Liver (tissue), 9 donors: ENCODE data around the gene TMA16. TPM values are rescaled to one million over a fixed set of nuclear protein-coding genes. Genes with fewer than 3 reads are reported as not detected.

Source experiments
- DNase-seq: peaks from one replicate; pipeline ENCODE4 v3.0.0-alpha.2; 2017; ENCODE audit warnings: low spot score
- H3K27ac ChIP-seq, 2 donors: one replicate each; pipeline ENCODE4 v1.7.0; 2013; ENCODE audit warnings: inconsistent platforms in 2 of 2, low read length in 2 of 2, control low read depth in 1 of 2, low read depth in 1 of 2, mild to moderate bottlenecking in 1 of 2
- H3K27me3 ChIP-seq, 4 donors: one replicate each; pipeline versions ENCODE4 v1.6.1 to v1.7.0; 2013; ENCODE audit warnings: low read length in 3 of 4, inconsistent platforms in 1 of 4, mild to moderate bottlenecking in 1 of 4, moderate library complexity in 1 of 4; ENCODE audit not compliant: control insufficient read depth in 4 of 4, insufficient read depth in 4 of 4
- H3K36me3 ChIP-seq, 4 donors: one replicate each; pipeline versions ENCODE4 v1.6.1 to v1.7.0; 2013; ENCODE audit warnings: low read length in 3 of 4, mild to moderate bottlenecking in 3 of 4, low read depth in 1 of 4, moderate library complexity in 1 of 4; ENCODE audit not compliant: control insufficient read depth in 4 of 4, insufficient read depth in 3 of 4
- H3K4me1 ChIP-seq, 4 donors: one replicate each; pipeline versions ENCODE4 v1.6.1 to v1.7.0; 2013; ENCODE audit warnings: low read length in 3 of 4, mild to moderate bottlenecking in 3 of 4, moderate library complexity in 1 of 4; ENCODE audit not compliant: control insufficient read depth in 4 of 4, insufficient read depth in 4 of 4
- H3K4me3 ChIP-seq, 3 donors: one replicate each; pipeline versions ENCODE4 v1.6.1 to v1.7.0; 2013; ENCODE audit warnings: low read length in 3 of 3, control low read depth in 1 of 3, low read depth in 1 of 3, mild to moderate bottlenecking in 1 of 3
- H3K9ac ChIP-seq, 2 donors: one replicate each; pipeline ENCODE4 v1.7.0; 2013; ENCODE audit warnings: low read length in 2 of 2, mild to moderate bottlenecking in 2 of 2, moderate library complexity in 2 of 2, control low read depth in 1 of 2, low read depth in 1 of 2
- H3K9me3 ChIP-seq, 4 donors: one replicate each; pipeline versions ENCODE4 v1.6.1 to v1.7.0; 2013; ENCODE audit warnings: low read length in 3 of 4; ENCODE audit not compliant: control insufficient read depth in 4 of 4
- EGR1 ChIP-seq, 2 donors: IDR thresholded peaks; 2 replicates each; pipeline ENCODE4 v1.6.1; 2016 to 2018; ENCODE audit warnings: antibody characterized with exemption in 2 of 2, low read depth in 2 of 2
- FOXA1 ChIP-seq: IDR thresholded peaks from 2 replicates; pipeline ENCODE4 v1.6.1; 2016; ENCODE audit warnings: antibody characterized with exemption
- FOXA2 ChIP-seq: IDR thresholded peaks from 2 replicates; pipeline ENCODE4 v1.6.1; 2016; ENCODE audit warnings: antibody characterized with exemption
- GABPA ChIP-seq, 2 donors: IDR thresholded peaks in 1 of 2; conservative IDR thresholded peaks in 1 of 2; 2 replicates each; pipeline ENCODE4 v1.6.1; 2016; ENCODE audit warnings: antibody characterized with exemption in 2 of 2, mild to moderate bottlenecking in 1 of 2, moderate library complexity in 1 of 2
- HNF4A ChIP-seq, 2 donors: conservative IDR thresholded peaks; 2 replicates each; pipeline ENCODE4 v1.6.1; 2016; ENCODE audit warnings: antibody characterized with exemption in 2 of 2, mild to moderate bottlenecking in 2 of 2
- HNF4G ChIP-seq: IDR thresholded peaks from 2 replicates; pipeline ENCODE4 v1.6.1; 2016; ENCODE audit warnings: antibody characterized with exemption
- JUND ChIP-seq, 2 donors: IDR thresholded peaks; 2 replicates each; pipeline ENCODE4 v1.6.1; 2016; ENCODE audit warnings: antibody characterized with exemption in 2 of 2
- NR2F2 ChIP-seq: IDR thresholded peaks from 2 replicates; pipeline ENCODE4 v1.6.1; 2016; ENCODE audit warnings: antibody characterized with exemption
- RAD21 ChIP-seq, 2 donors: IDR thresholded peaks; 2 replicates each; pipeline ENCODE4 v1.6.1; 2016; ENCODE audit warnings: antibody characterized with exemption in 2 of 2, mild to moderate bottlenecking in 2 of 2
- RXRA ChIP-seq, 2 donors: IDR thresholded peaks; 2 replicates each; pipeline ENCODE4 v1.6.1; 2017 to 2018; ENCODE audit warnings: antibody characterized with exemption in 2 of 2, mild to moderate bottlenecking in 1 of 2
- SP1 ChIP-seq: IDR thresholded peaks from 2 replicates; pipeline ENCODE4 v1.6.1; 2018; ENCODE audit warnings: antibody characterized with exemption, mild to moderate bottlenecking
- TAF1 ChIP-seq: conservative IDR thresholded peaks from 2 replicates; pipeline ENCODE4 v1.6.1; 2016; ENCODE audit warnings: antibody characterized with exemption, mild to moderate bottlenecking
- YY1 ChIP-seq: IDR thresholded peaks from 2 replicates; pipeline ENCODE4 v1.6.1; 2016; ENCODE audit warnings: antibody characterized with exemption, mild to moderate bottlenecking
- WGBS: extraction: QIAGEN DNeasy Blood & Tissue Kit; methylation state at CpG from one replicate; pipeline ENCODE4 v1.1.7; 2013; 5-methylcytosine and 5-hydroxymethylcytosine counted together
- polyA plus RNA-seq, 2 donors: library from polyadenylated mRNA; stranded (reverse) in 1 of 2; unstranded in 1 of 2; fragments of 200-250 nt in 1 of 2; fragments of >200 nt in 1 of 2; fragmentation: Nextera tagmentation in 1 of 2; extraction: Ambion mirVana in 1 of 2; gene quantifications; one replicate each; pipeline versions ENCODE4 v1.2.1 to v1.2.3, GENCODE V29; 2013 to 2015
- total RNA-seq, 2 donors: library from RNA; depleted of rRNA; stranded (reverse); fragments of >200 nt; gene quantifications; one replicate each; pipeline ENCODE4 v1.2.3, GENCODE V29; 2014
- TF ChIP-seq, protein P1 (sequence below): IDR thresholded peaks from 2 replicates; pipeline ENCODE4 v1.6.1; 2016; ENCODE audit warnings: antibody characterized with exemption
- TF ChIP-seq, protein P2 (sequence below): IDR thresholded peaks from 2 replicates; pipeline ENCODE4 v1.6.1; 2016; ENCODE audit warnings: antibody characterized with exemption
- TF ChIP-seq, protein P3 (sequence below): fragments of 150-350 bp; IDR thresholded peaks from 2 replicates; pipeline ENCODE4 v1.5.1; 2017; ENCODE audit warnings: improper control_type of control experiment, low read depth, low read length; ENCODE audit not compliant: missing input control
- TF ChIP-seq, protein P4 (sequence below): IDR thresholded peaks from 2 replicates; pipeline ENCODE4 v1.6.1; 2016; ENCODE audit warnings: antibody characterized with exemption, mild to moderate bottlenecking
- TF ChIP-seq, protein P5 (sequence below): IDR thresholded peaks from 2 replicates; pipeline ENCODE4 v1.6.1; 2016; ENCODE audit warnings: antibody characterized with exemption
- donor health status: healthy.
- donor health status: healthy.
- donor health status: healthy.
- donor health status: healthy.
- donor health status: healthy.

The TMA16 gene
- total and polyA plus RNA-seq, 4 donors, result 7.5 to 11.1 (median 9.6) TPM

DNA sequence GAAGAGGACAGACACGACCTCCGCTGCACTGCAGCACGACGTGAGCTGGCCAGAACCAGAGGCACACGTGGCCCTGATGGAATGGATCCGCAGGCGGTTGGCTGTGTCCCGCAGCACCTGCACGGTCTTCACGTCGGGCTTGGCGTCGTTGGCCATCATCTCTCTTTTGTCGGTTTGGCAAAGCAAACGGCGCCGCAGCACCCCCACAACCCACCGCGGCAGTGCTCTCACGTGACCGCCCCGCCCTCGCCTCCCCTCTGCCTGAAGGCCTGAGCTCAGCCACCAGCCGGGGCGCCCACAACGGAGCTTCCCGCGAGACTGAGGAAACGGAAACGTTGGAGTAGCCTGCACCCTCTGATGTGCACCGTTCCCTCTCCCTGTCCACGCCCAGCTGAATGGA is 20.9 kb upstream of the TMA16 start, which contains the start of gene TKTL2:
TSS of gene TKTL2 (minus strand) at position 179 of the 400 bp plus-strand sequence. CDS start at position 159, 20 bp downstream.
- Histone ChIP-seq H3K4me1 (no peaks in the 10 kb centered on the region), H3K9me3 (peaks cover 0 to 2% (median under 1%) of the 10 kb centered on the region in 4 donors), H3K27me3 (peaks cover 0 to 3% (median 0%) of the 10 kb centered on the region in 4 donors), H3K36me3 (no peaks in the 10 kb centered on the region), H3K4me3 (no peak within 1 kb of the TSS), H3K9ac (no peak within 1 kb of the TSS), H3K27ac (no peak within 1 kb of the TSS)
- TF ChIP-seq, protein P1, sequence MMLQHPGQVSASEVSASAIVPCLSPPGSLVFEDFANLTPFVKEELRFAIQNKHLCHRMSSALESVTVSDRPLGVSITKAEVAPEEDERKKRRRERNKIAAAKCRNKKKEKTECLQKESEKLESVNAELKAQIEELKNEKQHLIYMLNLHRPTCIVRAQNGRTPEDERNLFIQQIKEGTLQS, result no peak
- TF ChIP-seq FOXA1, result no peak
- TF ChIP-seq NR2F2, result no peak
- no peak for TF ChIP-seq HNF4A (conservative IDR thresholded peaks at IDR 0.05)
- no peak for TF ChIP-seq GABPA (IDR thresholded peaks at IDR 0.05 in 1 of 2, conservative IDR thresholded peaks at IDR 0.05 in 1 of 2)
- TF ChIP-seq, protein P2, sequence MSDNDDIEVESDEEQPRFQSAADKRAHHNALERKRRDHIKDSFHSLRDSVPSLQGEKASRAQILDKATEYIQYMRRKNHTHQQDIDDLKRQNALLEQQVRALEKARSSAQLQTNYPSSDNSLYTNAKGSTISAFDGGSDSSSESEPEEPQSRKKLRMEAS, result no peak
- no peak for TF ChIP-seq RXRA (IDR thresholded peaks at IDR 0.05)
- no peak for TF ChIP-seq SP1
- no peak for TF ChIP-seq HNF4G
- no peak for TF ChIP-seq YY1
- TF ChIP-seq, protein P3, sequence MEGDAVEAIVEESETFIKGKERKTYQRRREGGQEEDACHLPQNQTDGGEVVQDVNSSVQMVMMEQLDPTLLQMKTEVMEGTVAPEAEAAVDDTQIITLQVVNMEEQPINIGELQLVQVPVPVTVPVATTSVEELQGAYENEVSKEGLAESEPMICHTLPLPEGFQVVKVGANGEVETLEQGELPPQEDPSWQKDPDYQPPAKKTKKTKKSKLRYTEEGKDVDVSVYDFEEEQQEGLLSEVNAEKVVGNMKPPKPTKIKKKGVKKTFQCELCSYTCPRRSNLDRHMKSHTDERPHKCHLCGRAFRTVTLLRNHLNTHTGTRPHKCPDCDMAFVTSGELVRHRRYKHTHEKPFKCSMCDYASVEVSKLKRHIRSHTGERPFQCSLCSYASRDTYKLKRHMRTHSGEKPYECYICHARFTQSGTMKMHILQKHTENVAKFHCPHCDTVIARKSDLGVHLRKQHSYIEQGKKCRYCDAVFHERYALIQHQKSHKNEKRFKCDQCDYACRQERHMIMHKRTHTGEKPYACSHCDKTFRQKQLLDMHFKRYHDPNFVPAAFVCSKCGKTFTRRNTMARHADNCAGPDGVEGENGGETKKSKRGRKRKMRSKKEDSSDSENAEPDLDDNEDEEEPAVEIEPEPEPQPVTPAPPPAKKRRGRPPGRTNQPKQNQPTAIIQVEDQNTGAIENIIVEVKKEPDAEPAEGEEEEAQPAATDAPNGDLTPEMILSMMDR, result no peak
- TF ChIP-seq RAD21 (IDR thresholded peaks at IDR 0.05), result no peak
- TF ChIP-seq JUND (IDR thresholded peaks at IDR 0.05), result no peak
- TF ChIP-seq, protein P4, sequence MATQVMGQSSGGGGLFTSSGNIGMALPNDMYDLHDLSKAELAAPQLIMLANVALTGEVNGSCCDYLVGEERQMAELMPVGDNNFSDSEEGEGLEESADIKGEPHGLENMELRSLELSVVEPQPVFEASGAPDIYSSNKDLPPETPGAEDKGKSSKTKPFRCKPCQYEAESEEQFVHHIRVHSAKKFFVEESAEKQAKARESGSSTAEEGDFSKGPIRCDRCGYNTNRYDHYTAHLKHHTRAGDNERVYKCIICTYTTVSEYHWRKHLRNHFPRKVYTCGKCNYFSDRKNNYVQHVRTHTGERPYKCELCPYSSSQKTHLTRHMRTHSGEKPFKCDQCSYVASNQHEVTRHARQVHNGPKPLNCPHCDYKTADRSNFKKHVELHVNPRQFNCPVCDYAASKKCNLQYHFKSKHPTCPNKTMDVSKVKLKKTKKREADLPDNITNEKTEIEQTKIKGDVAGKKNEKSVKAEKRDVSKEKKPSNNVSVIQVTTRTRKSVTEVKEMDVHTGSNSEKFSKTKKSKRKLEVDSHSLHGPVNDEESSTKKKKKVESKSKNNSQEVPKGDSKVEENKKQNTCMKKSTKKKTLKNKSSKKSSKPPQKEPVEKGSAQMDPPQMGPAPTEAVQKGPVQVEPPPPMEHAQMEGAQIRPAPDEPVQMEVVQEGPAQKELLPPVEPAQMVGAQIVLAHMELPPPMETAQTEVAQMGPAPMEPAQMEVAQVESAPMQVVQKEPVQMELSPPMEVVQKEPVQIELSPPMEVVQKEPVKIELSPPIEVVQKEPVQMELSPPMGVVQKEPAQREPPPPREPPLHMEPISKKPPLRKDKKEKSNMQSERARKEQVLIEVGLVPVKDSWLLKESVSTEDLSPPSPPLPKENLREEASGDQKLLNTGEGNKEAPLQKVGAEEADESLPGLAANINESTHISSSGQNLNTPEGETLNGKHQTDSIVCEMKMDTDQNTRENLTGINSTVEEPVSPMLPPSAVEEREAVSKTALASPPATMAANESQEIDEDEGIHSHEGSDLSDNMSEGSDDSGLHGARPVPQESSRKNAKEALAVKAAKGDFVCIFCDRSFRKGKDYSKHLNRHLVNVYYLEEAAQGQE, result no peak
- TF ChIP-seq FOXA2, result no peak
- no peak for TF ChIP-seq TAF1
- TF ChIP-seq, protein P5, sequence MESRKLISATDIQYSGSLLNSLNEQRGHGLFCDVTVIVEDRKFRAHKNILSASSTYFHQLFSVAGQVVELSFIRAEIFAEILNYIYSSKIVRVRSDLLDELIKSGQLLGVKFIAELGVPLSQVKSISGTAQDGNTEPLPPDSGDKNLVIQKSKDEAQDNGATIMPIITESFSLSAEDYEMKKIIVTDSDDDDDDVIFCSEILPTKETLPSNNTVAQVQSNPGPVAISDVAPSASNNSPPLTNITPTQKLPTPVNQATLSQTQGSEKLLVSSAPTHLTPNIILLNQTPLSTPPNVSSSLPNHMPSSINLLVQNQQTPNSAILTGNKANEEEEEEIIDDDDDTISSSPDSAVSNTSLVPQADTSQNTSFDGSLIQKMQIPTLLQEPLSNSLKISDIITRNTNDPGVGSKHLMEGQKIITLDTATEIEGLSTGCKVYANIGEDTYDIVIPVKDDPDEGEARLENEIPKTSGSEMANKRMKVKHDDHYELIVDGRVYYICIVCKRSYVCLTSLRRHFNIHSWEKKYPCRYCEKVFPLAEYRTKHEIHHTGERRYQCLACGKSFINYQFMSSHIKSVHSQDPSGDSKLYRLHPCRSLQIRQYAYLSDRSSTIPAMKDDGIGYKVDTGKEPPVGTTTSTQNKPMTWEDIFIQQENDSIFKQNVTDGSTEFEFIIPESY, result no peak
- no peak for TF ChIP-seq EGR1 (IDR thresholded peaks at IDR 0.05; ENCODE audit: low read depth in 2 of 2)
- 87% methylated on average over 32 of the region's 32 CpGs for WGBS
- no peak for DNase-seq
